GM18951 (cell line): Measurements from ENCODE around the gene SNRNP40.
"Not testable (repeated sequence)": the region's sequence is repeated elsewhere in the genome, so short reads cannot be mapped to it uniquely, and the experiment has no call there.

Experiments used
- POLR2A ChIP-seq: IDR thresholded peaks from 4 replicates; pipeline ENCODE4 v1.6.1; 2011; ENCODE audit warnings: mild to moderate bottlenecking; ENCODE audit not compliant: insufficient read length, insufficient read depth; ENCODE audit errors: extremely low read depth
- in situ Hi-C: fragments of 300-500 bp; cut with MboI; formaldehyde crosslinking; loops from one replicate; pipeline ENCODE4 v1.12.0; 2022; ENCODE audit warnings: low sequenced_read_pairs, mixed read lengths, inconsistent platforms; ENCODE audit not compliant: unreplicated experiment

The SNRNP40 gene

GRCh38 chr1:31263408-31263807 is 33.2 kb downstream of the SNRNP40 start:
- TF ChIP-seq POLR2A = no peak
- in situ Hi-C loops = no loop called here

GRCh38 chr1:31262393-31262792 is 34.2 kb downstream of the SNRNP40 start:
- in situ Hi-C loops = not testable (repeated sequence)

- TF ChIP-seq POLR2A = no peak
- in situ Hi-C loops = no loop called here
Observed at GRCh38 chr1:31261916-31262315, 34.7 kb downstream of the SNRNP40 start.

- no peak for TF ChIP-seq POLR2A
- in situ Hi-C loops = no loop called here
Observed at GRCh38 chr1:31259746-31260145, 36.8 kb downstream of the SNRNP40 start.

DNA sequence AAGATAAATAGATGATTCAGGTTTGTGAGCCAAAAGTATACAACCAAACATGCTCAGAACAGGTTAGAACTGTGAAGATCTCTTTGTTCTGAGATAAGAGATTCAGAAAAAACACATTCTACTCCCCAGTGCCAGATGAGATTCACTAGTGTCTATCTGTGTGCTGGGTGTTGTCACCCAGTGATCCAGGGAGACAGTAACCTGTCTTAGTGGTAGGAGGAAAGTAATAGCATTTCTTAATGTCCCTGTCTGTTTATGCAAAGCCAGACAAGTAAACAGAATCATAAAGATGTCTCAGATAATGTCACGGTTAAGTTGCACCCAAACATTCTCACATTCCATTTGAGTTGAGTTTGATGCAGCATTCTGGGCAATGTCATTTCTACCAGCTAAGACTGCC is 38.0 kb downstream of the SNRNP40 start:
- no peak for TF ChIP-seq POLR2A
- in situ Hi-C loops = no loop called here

- TF ChIP-seq POLR2A = no peak
- in situ Hi-C loops = no loop called here
Observed at GRCh38 chr1:31257213-31257612, 39.4 kb downstream of the SNRNP40 start.

GRCh38 chr1:31249854-31250253 is 46.7 kb downstream of the SNRNP40 start:
- in situ Hi-C loops = no loop called here
- no peak for TF ChIP-seq POLR2A

GRCh38 chr1:31248276-31248675 is 48.3 kb downstream of the SNRNP40 start:
- in situ Hi-C loops = no loop called here
- TF ChIP-seq POLR2A = no peak

- in situ Hi-C loops = no loop called here
- no peak for TF ChIP-seq POLR2A
Observed at GRCh38 chr1:31244326-31244725, 52.3 kb downstream of the SNRNP40 start.

- no peak for TF ChIP-seq POLR2A
- in situ Hi-C loops = no loop called here
Observed at GRCh38 chr1:31243501-31244286, 52.9 kb downstream of the SNRNP40 start.

DNA sequence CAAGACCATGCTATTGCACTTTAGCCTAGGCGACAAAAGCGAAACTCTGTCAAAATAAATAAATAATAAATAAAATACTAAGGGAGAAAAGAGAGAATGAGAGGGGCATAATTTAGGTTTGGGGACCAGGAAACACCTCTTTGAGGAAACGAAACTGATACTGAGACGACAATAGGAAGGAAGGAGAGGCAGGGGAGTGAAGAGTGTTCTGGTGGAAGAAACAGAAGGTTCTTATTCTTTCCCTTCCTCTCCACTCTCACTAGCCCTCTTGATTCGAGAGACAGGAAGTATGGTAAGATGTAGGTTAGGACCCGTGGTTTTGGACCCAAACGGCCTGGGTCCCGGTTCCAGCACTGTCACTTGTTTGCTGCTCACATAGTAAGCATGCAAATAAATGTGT is 55.3 kb downstream of the SNRNP40 start:
- no peak for TF ChIP-seq POLR2A
- in situ Hi-C loops = no loop called here

DNA sequence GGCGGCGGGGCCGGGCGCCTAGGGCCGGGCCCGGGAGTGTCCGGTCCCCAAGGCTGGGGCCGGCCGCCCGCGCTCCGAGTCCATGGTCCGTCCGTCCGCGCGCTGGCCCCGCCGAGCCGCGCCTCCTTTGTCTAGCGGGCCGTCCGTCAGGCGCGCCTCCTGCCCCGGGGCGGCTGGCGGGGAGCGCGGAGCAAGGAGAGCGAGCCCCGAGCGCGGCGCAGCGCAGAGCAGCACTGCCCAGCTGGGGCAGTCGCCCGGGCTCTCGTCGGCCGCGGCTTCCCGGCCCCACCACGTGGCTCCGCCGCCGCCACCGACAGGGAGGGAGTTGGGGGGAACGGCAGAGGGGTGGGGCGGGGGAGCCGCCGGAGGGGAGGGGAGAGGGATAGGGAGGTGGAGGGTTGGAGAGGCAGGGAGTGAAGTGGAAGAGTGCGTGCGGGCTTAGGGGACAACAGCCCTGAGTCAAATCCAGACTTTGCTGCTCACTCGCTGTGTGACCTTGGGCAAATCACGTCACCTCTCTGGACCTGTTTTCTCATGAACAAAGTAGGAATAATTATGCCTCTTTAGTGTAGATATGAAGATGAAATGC is 56.8 kb downstream of the SNRNP40 start, which contains the start of gene NKAIN1:
Gene NKAIN1, minus strand, starts transcription at position 235 of the 589 bp plus-strand sequence. CDS start 340 bp downstream, outside the sequence.
- no peak for TF ChIP-seq POLR2A
- in situ Hi-C loops = no loop called here

- TF ChIP-seq POLR2A = no peak
- in situ Hi-C loops = no loop called here
Observed at GRCh38 chr1:31238986-31239613, 57.5 kb downstream of the SNRNP40 start.

- in situ Hi-C loops = no loop called here
- TF ChIP-seq POLR2A = no peak
Observed at GRCh38 chr1:31238612-31238985, 58.0 kb downstream of the SNRNP40 start.

DNA sequence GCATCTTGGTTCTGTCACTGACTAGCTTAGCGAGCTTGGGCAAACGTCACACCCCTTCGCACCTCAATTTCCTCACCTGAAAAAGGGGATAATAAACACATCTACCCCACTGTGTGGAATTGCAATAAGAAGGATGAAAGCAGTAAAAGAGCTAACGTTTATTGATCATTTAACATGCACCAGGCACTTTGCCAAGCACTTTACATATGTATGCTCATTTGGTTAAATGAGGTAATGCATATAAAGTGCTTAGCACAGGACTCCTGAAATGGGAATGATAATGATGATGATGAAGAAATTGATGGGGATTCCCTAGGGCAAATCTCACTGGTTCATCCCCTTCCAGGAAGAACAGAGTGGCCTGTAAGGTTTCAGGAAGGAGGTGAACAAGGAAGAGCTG is 61.7 kb downstream of the SNRNP40 start:
- in situ Hi-C loops = no loop called here
- no peak for TF ChIP-seq POLR2A
